ENCODE results near the gene IGFBP4. TPM values are rescaled to one million over a fixed set of nuclear protein-coding genes. Genes with fewer than 3 reads are reported as not detected.
"Not testable (repeated sequence)": the region's sequence is repeated elsewhere in the genome, so short reads cannot be mapped to it uniquely, and the experiment has no call there.

The IGFBP4 gene
- total RNA-seq, 4 donors from 2014 or later = 98.4 to 302 (median 166) TPM

GRCh38 chr17:40407460-40407859, 35.8 kb upstream of the IGFBP4 start:
- Histone ChIP-seq H3K4me1 (no peaks in the 10 kb centered on the region), H3K27me3 (no peaks in the 10 kb centered on the region), H3K9me3 (no peaks in the 10 kb centered on the region), H3K27ac (no peak overlapping the region), H3K36me3 (no peaks in the 10 kb centered on the region), H3K4me3 (no peak overlapping the region)
- in situ Hi-C loops (cut with MboI; ENCODE audit: low pct_ligation_motif_present in 1 of 4, low pct_unique_long_range_greater_than_20kb in 1 of 4, low sequenced_read_pairs in 3 of 4) = no loop called here
- no peak for DNase-seq
- 95 to 98% methylated on average over 3 of the region's 3 CpGs for WGBS, 2 donors (ENCODE audit: low coverage in 1 of 2)
- intact Hi-C loops (cut with DNase I; ENCODE audit: low total_unique reads) = no loop called here
- TF ChIP-seq EP300 (IDR thresholded peaks at IDR 0.05; ENCODE audit: low read depth) (no peak), POLR2A (IDR thresholded peaks at IDR 0.05) (no peak), POLR2AphosphoS5 (IDR thresholded peaks at IDR 0.05) (no peak)
- TF ChIP-seq, protein P1, sequence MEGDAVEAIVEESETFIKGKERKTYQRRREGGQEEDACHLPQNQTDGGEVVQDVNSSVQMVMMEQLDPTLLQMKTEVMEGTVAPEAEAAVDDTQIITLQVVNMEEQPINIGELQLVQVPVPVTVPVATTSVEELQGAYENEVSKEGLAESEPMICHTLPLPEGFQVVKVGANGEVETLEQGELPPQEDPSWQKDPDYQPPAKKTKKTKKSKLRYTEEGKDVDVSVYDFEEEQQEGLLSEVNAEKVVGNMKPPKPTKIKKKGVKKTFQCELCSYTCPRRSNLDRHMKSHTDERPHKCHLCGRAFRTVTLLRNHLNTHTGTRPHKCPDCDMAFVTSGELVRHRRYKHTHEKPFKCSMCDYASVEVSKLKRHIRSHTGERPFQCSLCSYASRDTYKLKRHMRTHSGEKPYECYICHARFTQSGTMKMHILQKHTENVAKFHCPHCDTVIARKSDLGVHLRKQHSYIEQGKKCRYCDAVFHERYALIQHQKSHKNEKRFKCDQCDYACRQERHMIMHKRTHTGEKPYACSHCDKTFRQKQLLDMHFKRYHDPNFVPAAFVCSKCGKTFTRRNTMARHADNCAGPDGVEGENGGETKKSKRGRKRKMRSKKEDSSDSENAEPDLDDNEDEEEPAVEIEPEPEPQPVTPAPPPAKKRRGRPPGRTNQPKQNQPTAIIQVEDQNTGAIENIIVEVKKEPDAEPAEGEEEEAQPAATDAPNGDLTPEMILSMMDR (IDR thresholded peaks at IDR 0.05) = no peak

DNA sequence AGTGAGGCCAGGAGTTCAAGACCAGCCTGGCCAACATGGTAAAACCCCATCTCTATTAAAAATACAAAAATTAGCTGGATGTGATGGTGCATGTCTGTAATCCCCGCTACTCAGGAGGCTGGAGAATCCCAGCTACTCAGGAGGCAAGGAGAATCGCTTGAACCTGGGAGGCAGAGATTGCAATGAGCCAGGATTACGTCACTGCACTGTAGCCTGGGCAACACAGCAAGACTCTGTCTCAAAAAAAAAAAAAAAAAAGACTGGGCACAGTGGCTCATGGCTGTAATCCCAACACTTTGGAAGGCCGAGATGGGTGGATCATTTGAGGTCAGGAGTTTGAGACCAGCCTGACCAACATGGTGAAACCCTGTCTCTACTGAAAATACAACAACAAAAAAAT, 33.7 kb upstream of the IGFBP4 start:
- intact Hi-C loops (cut with DNase I; ENCODE audit: low total_unique reads); H3K4me1 ChIP-seq; H3K4me3 ChIP-seq; in situ Hi-C loops (cut with MboI; ENCODE audit: low pct_ligation_motif_present in 1 of 4, low pct_unique_long_range_greater_than_20kb in 1 of 4, low sequenced_read_pairs in 3 of 4); H3K27me3 ChIP-seq; H3K36me3 ChIP-seq; DNase-seq; H3K27ac ChIP-seq; H3K9me3 ChIP-seq: not testable (repeated sequence)
- 95% methylated on average over 4 of the region's 4 CpGs; no CpG with 5 or more reads in 1 of the 2 donors for WGBS, 2 donors (ENCODE audit: low coverage in 1 of 2)

DNA sequence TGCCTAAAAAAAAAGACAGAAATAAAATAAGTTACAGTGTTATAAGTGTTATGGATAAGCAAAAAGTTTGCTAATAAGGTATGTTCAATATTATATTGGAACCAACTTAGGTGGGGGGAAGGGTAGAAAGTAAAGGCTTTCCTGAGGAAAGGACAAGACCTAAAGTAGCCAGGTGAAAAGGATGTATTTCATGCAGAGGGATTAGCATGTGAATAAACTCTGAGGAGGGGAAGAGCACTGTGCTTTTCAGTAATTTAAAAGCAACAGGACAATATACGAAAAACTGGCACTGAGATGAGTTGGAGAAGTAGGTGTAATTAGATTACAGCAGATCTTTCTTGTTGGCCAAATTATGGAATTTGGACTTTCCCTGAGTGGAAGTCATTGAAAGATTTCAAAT, 33.2 kb upstream of the IGFBP4 start:
- in situ Hi-C loops (cut with MboI; ENCODE audit: low pct_ligation_motif_present in 1 of 4, low pct_unique_long_range_greater_than_20kb in 1 of 4, low sequenced_read_pairs in 3 of 4) = loop anchor here in 1 of 4 donors (10.0 kb wide), 1 partner anchor 45 kb away; the partner anchor contains the start of gene GJD3
- TF ChIP-seq, protein P1 (IDR thresholded peaks at IDR 0.05) = no peak
- TF ChIP-seq POLR2A (IDR thresholded peaks at IDR 0.05) (no peak), EP300 (IDR thresholded peaks at IDR 0.05; ENCODE audit: low read depth) (no peak), POLR2AphosphoS5 (IDR thresholded peaks at IDR 0.05) (no peak)
- Histone ChIP-seq H3K9me3 (no peaks in the 10 kb centered on the region), H3K4me3 (no peak overlapping the region), H3K27ac (no peak overlapping the region), H3K4me1 (no peaks in the 10 kb centered on the region), H3K27me3 (no peaks in the 10 kb centered on the region), H3K36me3 (no peaks in the 10 kb centered on the region)
- 76 to 100% methylated on average over 1 of the region's 1 CpG for WGBS, 2 donors (ENCODE audit: low coverage in 1 of 2)
- DNase-seq = no peak
- intact Hi-C loops (cut with DNase I; ENCODE audit: low total_unique reads) = no loop called here

GRCh38 chr17:40411821-40412220, 31.4 kb upstream of the IGFBP4 start:
- intact Hi-C loops (cut with DNase I; ENCODE audit: low total_unique reads) (no loop called here), in situ Hi-C loops (cut with MboI; ENCODE audit: low pct_ligation_motif_present in 1 of 4, low pct_unique_long_range_greater_than_20kb in 1 of 4, low sequenced_read_pairs in 3 of 4) (loop anchor here in 1 of 4 donors (10.0 kb wide), 1 partner anchor 47 kb away; the partner anchor contains the start of gene GJD3)
- TF ChIP-seq POLR2AphosphoS5 (IDR thresholded peaks at IDR 0.05) (no peak), EP300 (IDR thresholded peaks at IDR 0.05; ENCODE audit: low read depth) (no peak), POLR2A (IDR thresholded peaks at IDR 0.05) (no peak)
- TF ChIP-seq, protein P1 (IDR thresholded peaks at IDR 0.05) = no peak
- Histone ChIP-seq H3K4me1 (peaks cover 0 to 13% (median 1%) of the 10 kb centered on the region in 4 donors), H3K4me3 (no peak overlapping the region), H3K36me3 (no peaks in the 10 kb centered on the region), H3K9me3 (no peaks in the 10 kb centered on the region), H3K27ac (no peak overlapping the region), H3K27me3 (no peaks in the 10 kb centered on the region)
- 93 to 98% methylated on average over 4 of the region's 4 CpGs for WGBS, 2 donors (ENCODE audit: low coverage in 1 of 2)
- no peak for DNase-seq

- H3K4me3 ChIP-seq = no peak overlapping the region
- intact Hi-C loops (cut with DNase I; ENCODE audit: low total_unique reads) = no loop called here
- H3K36me3 ChIP-seq = no peaks in the 10 kb centered on the region
- TF ChIP-seq POLR2A (IDR thresholded peaks at IDR 0.05) (no peak), POLR2AphosphoS5 (IDR thresholded peaks at IDR 0.05) (no peak), EP300 (IDR thresholded peaks at IDR 0.05; ENCODE audit: low read depth) (no peak)
- no peaks in the 10 kb centered on the region for H3K9me3 ChIP-seq
- no peak overlapping the region for H3K27ac ChIP-seq
- H3K27me3 ChIP-seq = no peaks in the 10 kb centered on the region
- DNase-seq = no peak
- peaks cover 4 to 20% (median 7%) of the 10 kb centered on the region in 4 donors for H3K4me1 ChIP-seq
- in situ Hi-C loops (cut with MboI; ENCODE audit: low pct_ligation_motif_present in 1 of 4, low pct_unique_long_range_greater_than_20kb in 1 of 4, low sequenced_read_pairs in 3 of 4) = loop anchor here in 1 of 4 donors (10.0 kb wide), 1 partner anchor 48 kb away; the partner anchor contains the start of gene GJD3
Observed at GRCh38 chr17:40412880-40413279, 30.4 kb upstream of the IGFBP4 start.

- H3K4me3 ChIP-seq; intact Hi-C loops (cut with DNase I; ENCODE audit: low total_unique reads); DNase-seq; H3K27me3 ChIP-seq; H3K9me3 ChIP-seq; H3K27ac ChIP-seq; H3K36me3 ChIP-seq: not testable (repeated sequence)
- in situ Hi-C loops (cut with MboI; ENCODE audit: low pct_ligation_motif_present in 1 of 4, low pct_unique_long_range_greater_than_20kb in 1 of 4, low sequenced_read_pairs in 3 of 4) = loop anchor here in 1 of 4 donors (10.0 kb wide), 1 partner anchor 50 kb away; the partner anchor contains the start of gene GJD3
- H3K4me1 ChIP-seq = peaks cover 4 to 26% (median 11%) of the 10 kb centered on the region in 4 donors
- WGBS, 2 donors (ENCODE audit: low coverage in 1 of 2) = 70 to 90% methylated on average over 4 of the region's 4 CpGs
Observed at GRCh38 chr17:40414312-40414711, 28.9 kb upstream of the IGFBP4 start.
